Measurements from ENCODE around the gene NEMF.

GRCh38 chr14:49828640-49829039 lies 23.9 kb downstream of the NEMF start:
- TF ChIP-seq SUZ12 (IDR thresholded peaks at IDR 0.05; ENCODE audit: extremely low read depth, insufficient read depth, insufficient read length) = no peak
- TF ChIP-seq YY1 (IDR thresholded peaks at IDR 0.05; ENCODE audit: insufficient read depth, insufficient read length) = no peak

All from NT2/D1 (cell line).